OCI-LY1 (cell line): ENCODE results near the gene GGCT.

Experiments
- EZH2 ChIP-seq: fragments of 200-600 bp; sonication (generic), shearing (Covaris generic); IDR thresholded peaks from 2 replicates; pipeline ENCODE4 v1.8.0; 2017; ENCODE audit warnings: borderline replicate concordance, mixed run types, mild to moderate bottlenecking, antibody characterized with exemption, low read length, moderate library complexity, mixed read lengths
- TF ChIP-seq, protein P1 (sequence below): fragments of 200-600 bp; sonication (generic), shearing (Covaris generic); IDR thresholded peaks from 2 replicates; pipeline ENCODE4 v1.5.1; 2017; ENCODE audit warnings: mild to moderate bottlenecking, antibody characterized with exemption, low read length, moderate library complexity, mixed read lengths

GRCh38 chr7:30549931-30550493 is 45.4 kb upstream of the GGCT start:
- TF ChIP-seq, protein P1, sequence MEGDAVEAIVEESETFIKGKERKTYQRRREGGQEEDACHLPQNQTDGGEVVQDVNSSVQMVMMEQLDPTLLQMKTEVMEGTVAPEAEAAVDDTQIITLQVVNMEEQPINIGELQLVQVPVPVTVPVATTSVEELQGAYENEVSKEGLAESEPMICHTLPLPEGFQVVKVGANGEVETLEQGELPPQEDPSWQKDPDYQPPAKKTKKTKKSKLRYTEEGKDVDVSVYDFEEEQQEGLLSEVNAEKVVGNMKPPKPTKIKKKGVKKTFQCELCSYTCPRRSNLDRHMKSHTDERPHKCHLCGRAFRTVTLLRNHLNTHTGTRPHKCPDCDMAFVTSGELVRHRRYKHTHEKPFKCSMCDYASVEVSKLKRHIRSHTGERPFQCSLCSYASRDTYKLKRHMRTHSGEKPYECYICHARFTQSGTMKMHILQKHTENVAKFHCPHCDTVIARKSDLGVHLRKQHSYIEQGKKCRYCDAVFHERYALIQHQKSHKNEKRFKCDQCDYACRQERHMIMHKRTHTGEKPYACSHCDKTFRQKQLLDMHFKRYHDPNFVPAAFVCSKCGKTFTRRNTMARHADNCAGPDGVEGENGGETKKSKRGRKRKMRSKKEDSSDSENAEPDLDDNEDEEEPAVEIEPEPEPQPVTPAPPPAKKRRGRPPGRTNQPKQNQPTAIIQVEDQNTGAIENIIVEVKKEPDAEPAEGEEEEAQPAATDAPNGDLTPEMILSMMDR, result no peak
- TF ChIP-seq EZH2, result no peak
